ENCODE results near the gene PHACTR4.
"Not testable (repeated sequence)": the region's sequence is repeated elsewhere in the genome, so short reads cannot be mapped to it uniquely, and the experiment has no call there.

- TF ChIP-seq ZNF221 (tag by site-specific recombination; IDR thresholded peaks at IDR 0.05; ENCODE audit: borderline replicate concordance); ZNF274 (IDR thresholded peaks at IDR 0.05; ENCODE audit: low read length); ZNF274 (tag by site-specific recombination; IDR thresholded peaks at IDR 0.05; ENCODE audit: borderline replicate concordance); YY1 (tag by site-specific recombination; IDR thresholded peaks at IDR 0.05); CTCF (tag by site-specific recombination; IDR thresholded peaks at IDR 0.05); ZBTB11 (tag by site-specific recombination; conservative IDR thresholded peaks at IDR 0.05; ENCODE audit: low read depth); ZBTB17 (tag by site-specific recombination; IDR thresholded peaks at IDR 0.05); ZNF707 (tag by site-specific recombination; IDR thresholded peaks at IDR 0.05); ZNF792 (tag by site-specific recombination; IDR thresholded peaks at IDR 0.05); ZNF248 (tag by site-specific recombination; IDR thresholded peaks at IDR 0.05); SALL2 (tag by site-specific recombination; IDR thresholded peaks at IDR 0.05; ENCODE audit: borderline replicate concordance); ZNF239 (tag by site-specific recombination; IDR thresholded peaks at IDR 0.05); REST (tag by site-specific recombination; IDR thresholded peaks at IDR 0.05); ATF2 (tag by site-specific recombination; IDR thresholded peaks at IDR 0.05; ENCODE audit: low read depth): not testable (repeated sequence)
Measured at GRCh38 chr1:28375598-28375997, 6.1 kb downstream of the PHACTR4 start.

Measured in HEK293 (cell line).